ENCODE measurements around the gene HEPN1.

Gene HEPN1

DNA sequence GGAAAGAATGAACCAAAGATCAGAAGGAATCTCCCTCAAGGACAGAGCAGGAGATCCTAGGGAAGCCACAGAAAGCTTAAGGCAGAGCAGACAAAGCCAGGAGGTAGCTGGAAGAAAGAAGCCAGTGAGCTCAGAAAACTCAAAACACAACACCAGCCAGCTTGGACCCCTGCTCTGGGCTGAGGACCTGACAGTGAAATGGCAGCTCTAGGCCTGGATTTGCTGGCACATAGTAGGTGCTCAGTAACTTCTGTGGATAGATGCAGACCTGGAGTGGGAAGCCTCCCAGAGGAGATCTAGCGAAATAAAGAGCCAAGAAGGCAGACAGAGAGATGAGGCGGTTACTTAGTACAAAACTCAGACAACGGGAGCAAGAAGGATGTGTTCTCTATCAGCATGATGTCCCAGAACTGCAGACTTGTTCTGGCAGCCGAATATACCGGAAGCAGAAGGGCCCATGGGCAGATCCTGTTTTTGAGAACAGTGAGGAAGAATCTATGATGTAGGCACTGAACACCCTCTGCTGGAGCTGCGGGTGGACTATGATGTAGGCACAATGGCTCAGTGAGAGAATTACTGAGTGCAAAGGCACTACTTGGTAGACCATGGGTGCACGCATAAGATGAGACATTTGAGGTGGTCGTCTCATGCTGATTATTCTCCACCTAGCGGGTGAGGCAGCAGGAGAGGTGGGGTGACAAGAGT lies 26.1 kb upstream of the HEPN1 start:
- H3K27ac ChIP-seq (ENCODE audit: low read depth in 2 of 2, low read length in 2 of 2), result no peak overlapping the region

DNA sequence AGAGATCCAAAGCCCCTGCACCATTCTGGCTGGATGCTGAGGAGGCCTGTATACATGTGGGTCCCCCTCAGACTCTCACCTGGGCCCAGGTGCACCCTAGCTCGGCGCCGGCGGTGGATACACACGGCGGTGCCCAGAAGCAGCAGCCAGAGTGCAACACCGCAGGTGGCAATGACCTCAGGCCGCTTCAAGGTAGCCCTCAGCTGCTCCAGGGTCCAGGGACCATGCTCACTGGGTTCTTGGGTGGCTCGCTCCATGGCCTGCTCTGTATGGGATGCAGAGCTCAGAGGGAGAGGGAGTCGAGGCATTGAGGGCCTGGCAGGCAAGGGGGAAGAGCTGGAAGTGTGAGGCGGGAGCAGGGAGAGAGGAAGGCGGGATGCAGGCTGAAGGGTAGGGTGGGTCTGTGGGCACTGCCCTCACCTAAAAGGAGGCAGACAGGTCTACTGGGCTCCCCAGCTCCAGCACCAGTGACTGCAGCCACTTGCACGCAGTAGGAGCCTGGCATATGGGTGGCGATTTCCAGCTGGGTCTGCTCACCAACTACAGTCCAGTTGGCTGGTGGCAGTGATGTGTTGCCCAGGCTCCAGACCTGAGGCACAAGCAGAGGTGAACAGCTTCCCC lies 25.2 kb upstream of the HEPN1 start:
- Histone ChIP-seq H3K27ac (ENCODE audit: low read depth in 2 of 2, low read length in 2 of 2) (no peak overlapping the region), H3K4me1 (ENCODE audit: control insufficient read depth in 2 of 2, insufficient read depth in 2 of 2, low read length in 2 of 2) (peaks cover 2 to 3% of the 10 kb centered on the region in 2 donors), H3K9me3 (ENCODE audit: control insufficient read depth in 2 of 2, low read length in 2 of 2) (no peaks in the 10 kb centered on the region), H3K36me3 (ENCODE audit: control insufficient read depth in 2 of 2, insufficient read depth in 2 of 2, low read length in 2 of 2) (no peaks in the 10 kb centered on the region), H3K9ac (ENCODE audit: low read depth in 1 of 2, low read length in 2 of 2) (no peak overlapping the region), H3K27me3 (ENCODE audit: control insufficient read depth in 2 of 2, insufficient read depth in 2 of 2, low read length in 2 of 2) (no peaks in the 10 kb centered on the region), H3K4me3 (ENCODE audit: low read length in 2 of 2) (no peak overlapping the region)

More for the DNA sequence above, 26.1 kb upstream of the HEPN1 start:
- Histone ChIP-seq H3K4me3 (ENCODE audit: low read length in 2 of 2) (no peak overlapping the region), H3K4me1 (ENCODE audit: control insufficient read depth in 2 of 2, insufficient read depth in 2 of 2, low read length in 2 of 2) (peaks cover 2 to 3% of the 10 kb centered on the region in 2 donors), H3K9ac (ENCODE audit: low read depth in 1 of 2, low read length in 2 of 2) (no peak overlapping the region), H3K27me3 (ENCODE audit: control insufficient read depth in 2 of 2, insufficient read depth in 2 of 2, low read length in 2 of 2) (no peaks in the 10 kb centered on the region), H3K9me3 (ENCODE audit: control insufficient read depth in 2 of 2, low read length in 2 of 2) (no peaks in the 10 kb centered on the region), H3K36me3 (ENCODE audit: control insufficient read depth in 2 of 2, insufficient read depth in 2 of 2, low read length in 2 of 2) (no peaks in the 10 kb centered on the region)

DNA sequence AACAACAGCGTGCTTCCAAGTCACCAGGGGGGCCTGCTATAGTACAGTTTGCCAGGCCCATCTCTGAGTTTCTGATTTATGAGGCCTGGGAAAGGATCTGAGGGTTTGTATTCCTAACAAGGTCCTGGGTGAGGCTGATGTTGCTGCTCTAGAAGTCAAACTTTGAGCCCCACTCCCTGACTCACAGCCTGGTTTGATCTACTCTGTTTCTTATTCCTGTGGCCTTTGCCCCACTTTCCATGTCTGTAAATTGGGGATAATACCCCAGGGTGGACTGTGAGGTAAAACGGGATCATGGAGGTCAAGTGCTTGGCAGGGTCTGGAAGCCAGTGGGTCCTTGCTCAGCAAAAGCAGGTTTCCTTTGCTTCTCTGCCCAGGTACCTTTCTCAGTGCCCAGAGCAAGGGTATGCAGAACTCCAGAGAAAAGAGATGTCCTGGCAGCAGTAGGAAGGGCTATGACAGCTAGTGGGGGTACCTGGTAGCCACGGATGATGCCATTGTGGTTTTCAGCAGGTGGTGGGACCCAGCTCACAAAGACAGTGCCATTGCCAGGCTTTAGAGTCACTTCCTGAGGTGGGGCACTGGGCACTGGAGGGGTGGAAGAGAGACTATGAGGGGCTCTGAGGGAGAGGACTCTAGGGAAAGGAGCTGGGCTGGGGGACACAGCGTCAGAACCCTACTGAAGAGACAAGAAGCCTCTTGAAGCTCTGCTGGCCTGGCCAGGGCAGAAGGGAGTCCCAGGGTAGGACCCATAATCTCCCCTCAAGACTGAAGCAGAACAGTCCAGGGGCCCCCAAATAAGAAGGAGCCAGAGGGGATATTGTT lies 24.2 kb upstream of the HEPN1 start:
- Histone ChIP-seq H3K4me3 (ENCODE audit: low read length in 2 of 2) (no peak overlapping the region), H3K9me3 (ENCODE audit: control insufficient read depth in 2 of 2, low read length in 2 of 2) (no peaks in the 10 kb centered on the region), H3K9ac (ENCODE audit: low read depth in 1 of 2, low read length in 2 of 2) (no peak overlapping the region), H3K4me1 (ENCODE audit: control insufficient read depth in 2 of 2, insufficient read depth in 2 of 2, low read length in 2 of 2) (peaks cover 2 to 3% of the 10 kb centered on the region in 2 donors), H3K36me3 (ENCODE audit: control insufficient read depth in 2 of 2, insufficient read depth in 2 of 2, low read length in 2 of 2) (no peaks in the 10 kb centered on the region), H3K27me3 (ENCODE audit: control insufficient read depth in 2 of 2, insufficient read depth in 2 of 2, low read length in 2 of 2) (peaks cover 0 to 4% of the 10 kb centered on the region in 2 donors), H3K27ac (ENCODE audit: low read depth in 2 of 2, low read length in 2 of 2) (no peak overlapping the region)

DNA sequence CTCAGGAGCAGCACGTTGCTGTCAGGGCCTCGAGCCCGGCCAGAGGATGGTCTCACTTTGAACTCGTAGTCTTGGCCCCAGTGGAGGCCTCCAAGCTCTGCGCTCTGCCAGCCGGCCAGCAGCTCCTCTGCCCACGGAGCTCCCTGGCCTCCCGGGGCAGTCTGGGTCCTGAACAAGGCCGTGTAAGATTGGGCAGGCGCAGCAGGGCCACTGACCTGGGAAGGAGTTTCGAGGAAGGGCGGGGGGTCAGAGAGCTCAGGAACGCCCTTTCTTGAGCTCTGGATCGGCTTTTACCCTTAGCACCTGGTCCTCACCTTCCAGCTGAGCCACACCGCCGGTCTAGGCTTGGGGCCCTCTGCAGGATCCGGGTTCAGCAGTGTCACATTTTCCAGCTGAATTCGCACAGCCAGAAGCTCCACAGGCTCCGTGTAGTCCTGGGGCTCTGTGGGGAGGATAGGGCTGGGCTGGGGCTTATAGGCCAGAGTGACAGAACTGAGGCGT lies 23.5 kb upstream of the HEPN1 start:
- Histone ChIP-seq H3K9me3 (ENCODE audit: control insufficient read depth in 2 of 2, low read length in 2 of 2) (no peaks in the 10 kb centered on the region), H3K27ac (ENCODE audit: low read depth in 2 of 2, low read length in 2 of 2) (no peak overlapping the region), H3K27me3 (ENCODE audit: control insufficient read depth in 2 of 2, insufficient read depth in 2 of 2, low read length in 2 of 2) (peaks cover 0 to 4% of the 10 kb centered on the region in 2 donors), H3K4me1 (ENCODE audit: control insufficient read depth in 2 of 2, insufficient read depth in 2 of 2, low read length in 2 of 2) (peaks cover 2 to 3% of the 10 kb centered on the region in 2 donors), H3K9ac (ENCODE audit: low read depth in 1 of 2, low read length in 2 of 2) (no peak overlapping the region), H3K36me3 (ENCODE audit: control insufficient read depth in 2 of 2, insufficient read depth in 2 of 2, low read length in 2 of 2) (no peaks in the 10 kb centered on the region), H3K4me3 (ENCODE audit: low read length in 2 of 2) (no peak overlapping the region)

DNA sequence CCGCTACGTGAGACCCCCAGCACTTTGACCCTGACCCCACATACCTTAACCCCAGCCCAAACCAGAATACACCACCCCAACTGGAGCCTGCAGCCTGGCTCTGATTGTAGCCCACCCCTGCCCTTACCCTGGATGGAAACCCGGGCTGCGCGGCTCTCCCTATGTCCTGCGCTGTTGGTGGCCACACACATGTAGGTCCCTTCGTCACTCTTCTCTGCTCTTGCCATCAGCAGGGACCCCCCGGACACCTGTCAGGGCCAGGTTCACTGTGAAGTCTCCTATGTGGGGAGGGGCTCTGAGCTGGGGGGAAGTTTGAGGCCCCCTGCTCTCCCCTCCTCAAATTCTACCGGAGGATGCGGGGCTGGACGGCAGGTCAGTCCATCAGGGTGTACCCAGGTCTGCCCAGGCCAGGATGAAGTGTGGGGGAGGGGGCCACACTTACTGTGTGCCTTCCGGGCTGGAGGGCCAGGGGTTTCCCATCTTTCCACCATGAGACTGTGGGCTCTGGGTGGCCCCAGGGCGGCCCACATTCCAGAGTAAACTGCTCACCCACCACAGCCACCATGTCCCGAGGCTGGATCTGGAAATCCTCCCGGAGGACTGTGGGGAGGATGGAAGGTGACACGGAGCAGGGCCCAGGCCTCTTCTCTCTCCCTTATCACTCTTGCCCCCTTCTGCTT lies 22.8 kb upstream of the HEPN1 start:
- Histone ChIP-seq H3K27me3 (ENCODE audit: control insufficient read depth in 2 of 2, insufficient read depth in 2 of 2, low read length in 2 of 2) (peaks cover 0 to 4% of the 10 kb centered on the region in 2 donors), H3K36me3 (ENCODE audit: control insufficient read depth in 2 of 2, insufficient read depth in 2 of 2, low read length in 2 of 2) (no peaks in the 10 kb centered on the region), H3K27ac (ENCODE audit: low read depth in 2 of 2, low read length in 2 of 2) (peak overlapping the region in 1 of 2 donors; percentile 56), H3K4me3 (ENCODE audit: low read length in 2 of 2) (no peak overlapping the region), H3K4me1 (ENCODE audit: control insufficient read depth in 2 of 2, insufficient read depth in 2 of 2, low read length in 2 of 2) (peaks cover 0 to 2% of the 10 kb centered on the region in 2 donors), H3K9ac (ENCODE audit: low read depth in 1 of 2, low read length in 2 of 2) (no peak overlapping the region), H3K9me3 (ENCODE audit: control insufficient read depth in 2 of 2, low read length in 2 of 2) (no peaks in the 10 kb centered on the region)

DNA sequence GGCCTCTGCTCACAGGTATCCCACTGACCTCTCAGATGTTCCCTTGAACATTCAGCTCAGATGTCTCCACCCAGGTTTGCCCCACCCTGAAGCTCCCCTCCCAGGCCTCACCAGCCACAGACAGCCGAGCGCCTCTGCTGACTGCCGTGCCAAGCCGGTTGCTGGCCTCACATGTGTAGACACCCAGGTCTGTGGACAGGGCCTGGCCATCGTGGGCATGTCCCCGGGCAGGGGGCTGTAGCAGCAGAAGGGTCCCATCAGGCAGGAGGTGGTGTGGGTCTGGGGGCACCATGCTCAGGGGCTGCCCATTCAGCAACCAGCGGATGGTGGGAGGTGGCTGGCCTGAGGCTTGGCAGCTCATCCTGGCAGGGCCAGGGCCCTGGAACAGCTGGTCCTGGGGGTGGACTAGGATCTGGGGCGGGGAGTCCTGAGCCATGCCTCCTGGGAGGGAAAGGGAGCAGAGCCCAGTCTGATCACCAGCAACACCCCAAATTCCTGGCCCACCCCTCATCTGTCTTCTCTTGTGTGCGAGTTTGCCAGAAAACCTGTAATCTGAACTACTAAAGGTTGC lies 22.1 kb upstream of the HEPN1 start:
- Histone ChIP-seq H3K27me3 (ENCODE audit: control insufficient read depth in 2 of 2, insufficient read depth in 2 of 2, low read length in 2 of 2) (peaks cover 0 to 10% of the 10 kb centered on the region in 2 donors), H3K36me3 (ENCODE audit: control insufficient read depth in 2 of 2, insufficient read depth in 2 of 2, low read length in 2 of 2) (no peaks in the 10 kb centered on the region), H3K9me3 (ENCODE audit: control insufficient read depth in 2 of 2, low read length in 2 of 2) (no peaks in the 10 kb centered on the region), H3K4me1 (ENCODE audit: control insufficient read depth in 2 of 2, insufficient read depth in 2 of 2, low read length in 2 of 2) (peaks cover 0 to 2% of the 10 kb centered on the region in 2 donors), H3K4me3 (ENCODE audit: low read length in 2 of 2) (peak overlapping the region in 1 of 2 donors; percentile 20), H3K9ac (ENCODE audit: low read depth in 1 of 2, low read length in 2 of 2) (peak overlapping the region in 1 of 2 donors; percentile 16), H3K27ac (ENCODE audit: low read depth in 2 of 2, low read length in 2 of 2) (peak overlapping the region; percentile 29 to 56)

DNA sequence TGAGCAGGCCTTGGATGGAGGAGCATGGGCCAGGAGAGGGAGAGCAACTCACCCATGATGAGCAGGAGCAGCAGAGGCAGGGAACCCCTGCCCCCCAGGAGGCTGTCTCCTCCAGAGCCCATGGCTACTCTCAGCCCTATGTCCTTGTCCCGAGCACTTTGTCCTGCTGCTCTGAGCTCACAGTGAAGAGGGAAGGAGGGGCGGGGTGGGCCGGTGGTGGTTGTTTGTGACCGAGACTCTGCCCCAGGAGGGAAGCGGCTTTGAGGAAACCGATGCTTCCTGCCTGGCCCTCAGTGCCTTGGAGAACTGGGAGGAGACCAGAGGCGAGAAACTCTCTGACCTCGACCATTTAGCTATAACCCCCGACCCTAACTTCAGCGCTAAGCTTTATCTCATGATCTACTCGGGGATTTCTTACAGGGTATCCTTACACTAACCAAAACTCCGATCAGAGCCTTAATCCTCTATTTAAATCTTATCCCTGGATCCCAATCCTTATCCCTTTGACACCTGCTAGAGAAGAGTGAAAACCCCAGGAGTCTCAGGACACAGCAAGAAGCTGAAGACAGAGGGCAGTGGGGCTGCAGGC lies 21.3 kb upstream of the HEPN1 start, which contains the start of gene ROBO4:
ROBO4 (minus strand) TSS at position 192 of the 589 bp plus-strand sequence; CDS start at position 122, 70 bp downstream.
- Histone ChIP-seq H3K27me3 (ENCODE audit: control insufficient read depth in 2 of 2, insufficient read depth in 2 of 2, low read length in 2 of 2) (peaks cover 0 to 10% of the 10 kb centered on the region in 2 donors), H3K4me3 (ENCODE audit: low read length in 2 of 2) (peak within 1 kb of the TSS in 1 of 2 donors; percentile 20), H3K9me3 (ENCODE audit: control insufficient read depth in 2 of 2, low read length in 2 of 2) (no peaks in the 10 kb centered on the region), H3K4me1 (ENCODE audit: control insufficient read depth in 2 of 2, insufficient read depth in 2 of 2, low read length in 2 of 2) (peaks cover 0 to 2% of the 10 kb centered on the region in 2 donors), H3K27ac (ENCODE audit: low read depth in 2 of 2, low read length in 2 of 2) (peak within 1 kb of the TSS; percentile 29 to 56), H3K9ac (ENCODE audit: low read depth in 1 of 2, low read length in 2 of 2) (peak within 1 kb of the TSS; percentile 14 to 16), H3K36me3 (ENCODE audit: control insufficient read depth in 2 of 2, insufficient read depth in 2 of 2, low read length in 2 of 2) (no peaks in the 10 kb centered on the region)

DNA sequence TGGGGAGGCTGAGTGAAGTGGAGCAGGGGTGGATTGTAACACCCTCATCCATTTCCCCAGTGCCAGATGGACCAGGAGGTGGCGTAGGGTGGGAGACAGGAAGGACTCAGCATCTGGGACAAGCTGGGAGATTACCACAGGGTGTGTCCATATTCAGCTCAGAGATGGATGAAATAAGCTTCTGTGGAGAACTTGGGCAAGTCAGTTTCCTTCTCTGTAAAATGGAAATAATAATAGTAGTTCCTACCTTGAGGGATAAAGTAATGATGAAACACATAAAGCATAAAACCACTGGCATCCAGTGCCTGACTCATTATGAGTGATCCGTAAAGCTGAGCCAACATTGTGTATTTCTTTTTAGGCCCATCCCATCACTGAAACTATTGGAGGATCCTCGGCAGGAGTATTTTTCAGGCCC lies 20.8 kb upstream of the HEPN1 start:
- H3K4me3 ChIP-seq (ENCODE audit: low read length in 2 of 2), result no peak overlapping the region
- H3K36me3 ChIP-seq (ENCODE audit: control insufficient read depth in 2 of 2, insufficient read depth in 2 of 2, low read length in 2 of 2), result no peaks in the 10 kb centered on the region
- H3K9ac ChIP-seq (ENCODE audit: low read depth in 1 of 2, low read length in 2 of 2), result no peak overlapping the region
- peak overlapping the region in 1 of 2 donors; percentile 20 for H3K27ac ChIP-seq (ENCODE audit: low read depth in 2 of 2, low read length in 2 of 2)
- H3K27me3 ChIP-seq (ENCODE audit: control insufficient read depth in 2 of 2, insufficient read depth in 2 of 2, low read length in 2 of 2), result peaks cover 0 to 10% of the 10 kb centered on the region in 2 donors
- no peaks in the 10 kb centered on the region for H3K4me1 ChIP-seq (ENCODE audit: control insufficient read depth in 2 of 2, insufficient read depth in 2 of 2, low read length in 2 of 2)
- H3K9me3 ChIP-seq (ENCODE audit: control insufficient read depth in 2 of 2, low read length in 2 of 2), result no peaks in the 10 kb centered on the region

DNA sequence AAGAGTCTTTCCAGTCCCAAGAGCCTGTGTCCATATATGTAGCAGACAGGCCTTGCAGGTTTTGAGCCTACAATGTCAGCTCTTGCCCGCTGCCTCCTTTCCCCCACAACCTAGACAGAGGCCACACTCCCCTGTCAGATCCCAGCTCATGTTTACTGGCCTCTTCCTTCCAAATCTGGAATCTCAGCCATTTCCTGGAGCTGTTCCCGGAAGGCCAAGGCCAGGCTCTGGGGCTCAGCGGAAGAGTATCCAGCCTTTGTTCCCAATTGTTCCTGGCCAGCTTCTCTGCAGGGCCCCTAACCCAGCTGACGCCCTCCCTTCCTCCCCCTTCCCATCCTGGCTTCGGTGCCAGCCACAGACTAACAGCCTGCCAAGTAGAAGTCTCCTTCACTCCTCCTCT lies 20.3 kb upstream of the HEPN1 start:
- H3K27me3 ChIP-seq (ENCODE audit: control insufficient read depth in 2 of 2, insufficient read depth in 2 of 2, low read length in 2 of 2), result peaks cover 0 to 10% of the 10 kb centered on the region in 2 donors
- H3K4me1 ChIP-seq (ENCODE audit: control insufficient read depth in 2 of 2, insufficient read depth in 2 of 2, low read length in 2 of 2), result no peaks in the 10 kb centered on the region
- H3K9me3 ChIP-seq (ENCODE audit: control insufficient read depth in 2 of 2, low read length in 2 of 2), result no peaks in the 10 kb centered on the region
- no peaks in the 10 kb centered on the region for H3K36me3 ChIP-seq (ENCODE audit: control insufficient read depth in 2 of 2, insufficient read depth in 2 of 2, low read length in 2 of 2)
- H3K9ac ChIP-seq (ENCODE audit: low read depth in 1 of 2, low read length in 2 of 2), result no peak overlapping the region
- no peak overlapping the region for H3K4me3 ChIP-seq (ENCODE audit: low read length in 2 of 2)
- peak overlapping the region; percentile 5 to 9 for H3K27ac ChIP-seq (ENCODE audit: low read depth in 2 of 2, low read length in 2 of 2)

Data from mucosa of rectum (tissue), 2 donors.